H1 (cell line): ENCODE results near the gene ZNF705A. TPM values are rescaled to one million over a fixed set of nuclear protein-coding genes. Genes with fewer than 3 reads are reported as not detected.

ENCODE experiments used
- JUND ChIP-seq: IDR thresholded peaks from 2 replicates; pipeline ENCODE4 v1.6.1; 2011; ENCODE audit warnings: mild to moderate bottlenecking, improper control_type of control experiment, low read length
- polyA plus RNA-seq, 7 experiments: library from polyadenylated mRNA; depleted of rRNA in 3 of 7; stranded (reverse) in 5 of 7; unstranded in 2 of 7; fragments of >200 nt in 5 of 7; fragments of 200-250 nt in 2 of 7; gene quantifications; 1 replicate in 5 of 7; 2 replicates in 1 of 7; 4 replicates in 1 of 7; pipeline versions ENCODE4 v1.2.1 to v1.2.3, GENCODE V29; 2011 to 2013; ENCODE audit warnings: missing spikeins in 2 of 7, mixed read lengths in 2 of 7
- total RNA-seq: library from RNA; stranded (reverse); fragmentation: NEBNext Ultra II Directional; extraction: Animal tissue kit (Norgen Biotek cat#: 25700); gene quantifications from 2 replicates; pipeline ENCODE4 v1.2.1, GENCODE V29; 2021

ZNF705A gene
- total and polyA plus RNA-seq, 2 of the 8 experiments (the other 6 are each of a cell fraction or from before 2014, with no cell fraction given) = not detected

DNA sequence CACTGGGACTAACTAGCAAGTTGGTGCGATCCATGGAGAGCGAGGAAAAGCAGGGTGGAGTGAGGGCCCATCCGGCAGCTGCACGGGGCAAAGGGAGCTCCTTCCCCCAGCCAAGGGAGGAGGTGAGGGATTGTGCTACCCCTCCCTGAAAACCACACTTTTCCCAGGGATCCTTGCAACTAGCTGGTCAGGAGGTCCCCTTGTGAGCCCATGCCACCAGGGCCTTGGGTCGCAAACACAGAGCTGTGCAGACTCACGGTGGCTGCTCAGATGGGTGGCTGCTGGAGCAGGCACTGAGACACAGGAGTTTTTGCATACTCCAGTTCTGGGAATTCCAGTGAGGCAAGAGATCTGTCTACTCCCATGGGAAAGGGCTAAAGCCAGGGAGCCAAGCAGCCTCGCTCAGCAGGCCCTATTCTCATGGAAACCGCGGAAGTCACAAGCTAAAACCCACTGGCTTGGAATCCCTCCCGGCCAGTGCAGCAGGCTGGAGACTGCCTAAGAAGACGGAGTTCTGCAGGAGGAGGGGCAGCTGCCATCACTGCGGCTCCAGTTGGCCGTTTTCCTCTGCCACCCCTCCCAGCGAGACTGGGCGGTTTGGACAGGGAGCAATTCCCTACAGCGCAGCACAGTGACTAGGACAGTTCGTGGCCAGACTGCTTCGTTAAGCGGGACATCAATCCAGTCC, 10.9 kb upstream of the ZNF705A start (continued):
- TF ChIP-seq JUND = no peak
- TF ChIP-seq, all 59 proteins: peak for 7
